ENCODE measurements around the gene MRPL10. TPM values are rescaled to one million over a fixed set of nuclear protein-coding genes. Genes with fewer than 3 reads are reported as not detected.

The MRPL10 gene
- total RNA-seq, 1 donor from 2014 or later = 55.5 TPM

Other genes with a start within 250 kb of the MRPL10 start
- gene KPNB1, start 181.6 kb downstream of the MRPL10 start, total RNA-seq = 185 TPM
- 11.2 TPM for gene TBKBP1, start 137.4 kb downstream of the MRPL10 start, total RNA-seq
- gene TBX21, start 98.3 kb downstream of the MRPL10 start, total RNA-seq = 0.30 TPM
- gene OSBPL7, start 9.7 kb downstream of the MRPL10 start, total RNA-seq = 8.7 TPM
- 0.27 TPM for gene LRRC46, start 129 bp upstream of the MRPL10 start, total RNA-seq
- gene SCRN2, start 9.7 kb upstream of the MRPL10 start, total RNA-seq = 32.1 TPM
- gene SP6, start 19.6 kb upstream of the MRPL10 start, total RNA-seq = 0.08 TPM
- gene SP2, start 64.7 kb upstream of the MRPL10 start, total RNA-seq = 16.3 TPM
- gene PNPO, start 110.0 kb upstream of the MRPL10 start, total RNA-seq = 21.3 TPM
- gene PRR15L, start 126.3 kb upstream of the MRPL10 start, total RNA-seq = not detected
- gene CDK5RAP3, start 139.6 kb upstream of the MRPL10 start, total RNA-seq = 58.2 TPM
- gene COPZ2, start 206.3 kb upstream of the MRPL10 start, total RNA-seq = 78.6 TPM
- 604 TPM for gene NFE2L1, start 216.8 kb upstream of the MRPL10 start, total RNA-seq

Data from cardiac septum (tissue), 1 donor.